SK-N-SH (cell line): ENCODE data around the gene MAEA.

Source experiments
- CTCF ChIP-seq: fragments of 200-600 bp; sonication (generic); IDR thresholded peaks from 2 replicates; pipeline ENCODE4 v1.6.1; 2017; ENCODE audit warnings: antibody characterized with exemption, mild to moderate bottlenecking, moderate library complexity
- EP300 ChIP-seq, 2 experiments: IDR thresholded peaks; 2 replicates each; pipeline versions ENCODE4 v1.4.0 to v1.6.1; 2012; ENCODE audit warnings: borderline replicate concordance in 1 of 2, low read depth in 1 of 2, low read length in 1 of 2
- PBX3 ChIP-seq: IDR thresholded peaks from 2 replicates; pipeline ENCODE4; 2012
- RCOR1 ChIP-seq: fragments of 150-350 bp; IDR thresholded peaks from 2 replicates; pipeline ENCODE4 v1.6.1; 2017; ENCODE audit warnings: antibody characterized with exemption, low read length
- REST ChIP-seq: IDR thresholded peaks from 2 replicates; pipeline ENCODE4 v1.6.1; 2012; ENCODE audit warnings: mild to moderate bottlenecking, low read depth, low read length, moderate library complexity
- ZBTB33 ChIP-seq: IDR thresholded peaks from 2 replicates; pipeline ENCODE4 v1.4.0; 2012; ENCODE audit warnings: low read depth, borderline replicate concordance

GRCh38 chr4:1305781-1306455, 16.2 kb downstream of the MAEA start:
- TF ChIP-seq CTCF = no peak
- TF ChIP-seq EP300 (IDR thresholded peaks at IDR 0.05; ENCODE audit: borderline replicate concordance in 1 of 2, low read depth in 1 of 2, low read length in 1 of 2) = no peak
- no peak for TF ChIP-seq REST
- TF ChIP-seq ZBTB33 = no peak
- TF ChIP-seq PBX3 = no peak
- TF ChIP-seq RCOR1 = no peak
